ENCODE results near the gene OAF. TPM values are rescaled to one million over a fixed set of nuclear protein-coding genes. Genes with fewer than 3 reads are reported as not detected.

The OAF gene
- total and polyA plus RNA-seq, 2 experiments from 2014 or later = 1.1 to 3.0 TPM

- ATAC-seq = no peak
- Histone ChIP-seq H3K9me2 (ENCODE audit: insufficient read depth) (0 out of 2 replicates have a peak, but pooled peaks cover 7% of the 10 kb centered on the region), H3K36me3 (ENCODE audit: insufficient read depth) (no peaks in the 10 kb centered on the region), H3K4me1 (ENCODE audit: insufficient read depth) (no peaks in the 10 kb centered on the region), H3F3A (replicated peaks; ENCODE audit: low read depth) (no peaks in the 10 kb centered on the region), H3K4me2 (no peak overlapping the region), H3K79me2 (replicated peaks; ENCODE audit: insufficient read depth) (no peaks in the 10 kb centered on the region), H3K27ac (ENCODE audit: low read depth) (no peak overlapping the region), H2AFZ (no peak overlapping the region), H4K20me1 (replicated peaks; ENCODE audit: insufficient read depth) (no peaks in the 10 kb centered on the region), H3K27me3 (ENCODE audit: insufficient read depth) (no peaks in the 10 kb centered on the region), H3K4me3 (no peak overlapping the region)
- no peaks in the 10 kb centered on the region for H3K9me3 Mint-ChIP-seq
- no peaks in the 10 kb centered on the region for H3K36me3 Mint-ChIP-seq (ENCODE audit: low read depth)
- H3K27me3 Mint-ChIP-seq (ENCODE audit: insufficient read depth, low read depth, poor library complexity) = peaks cover 12% of the 10 kb centered on the region
- H3K4me3 Mint-ChIP-seq = no peak overlapping the region
- DNase-seq (ENCODE audit: low spot score) = no peak
- TF ChIP-seq NANOG (IDR thresholded peaks at IDR 0.05; ENCODE audit: borderline replicate concordance) = no peak
- TF ChIP-seq ZNF462 (CRISPR knock-in tag; IDR thresholded peaks at IDR 0.05) = no peak
- TF ChIP-seq CTCF (conservative IDR thresholded peaks at IDR 0.05; ENCODE audit: low read depth in 2 of 2) = no peak
- no peak for TF ChIP-seq ETS1 (IDR thresholded peaks at IDR 0.05)
- TF ChIP-seq JUNB (IDR thresholded peaks at IDR 0.05; ENCODE audit: unreplicated experiment) = no peak
- no peak for TF ChIP-seq EZH2 (IDR thresholded peaks at IDR 0.05; ENCODE audit: low read depth, unreplicated experiment)
- TF ChIP-seq POLR2AphosphoS5 (IDR thresholded peaks at IDR 0.05; ENCODE audit: low read depth) = no peak
- TF ChIP-seq ZNF331 (CRISPR knock-in tag; IDR thresholded peaks at IDR 0.05; ENCODE audit: low read depth) = no peak
- TF ChIP-seq EZH2phosphoT487 (IDR thresholded peaks at IDR 0.05; ENCODE audit: unreplicated experiment) = no peak
- TF ChIP-seq STAT1 (IDR thresholded peaks at IDR 0.05; ENCODE audit: unreplicated experiment) = no peak
- TF ChIP-seq CREB1 (CRISPR knock-in tag; IDR thresholded peaks at IDR 0.05; ENCODE audit: low read depth) = no peak
- TF ChIP-seq REST (IDR thresholded peaks at IDR 0.05; ENCODE audit: unreplicated experiment) = no peak
- TF ChIP-seq ZNF114 (CRISPR knock-in tag; IDR thresholded peaks at IDR 0.05) = no peak
- no peak overlapping the region for H3K27ac Mint-ChIP-seq
- H3K4me1 Mint-ChIP-seq = peaks cover 16% of the 10 kb centered on the region
Measured at GRCh38 chr11:120268686-120269085, 57.9 kb downstream of the OAF start.

Measured in GM23338 (cell line).